GM06990 (cell line): ENCODE results near the gene SERINC5.

Experiments
- DNase-seq: peaks from one replicate; pipeline ENCODE4 v3.0.0-alpha.2; 2011; ENCODE audit not compliant: insufficient read length; ENCODE audit errors: extremely low read depth
- H3K27me3 ChIP-seq: replicated peaks from 2 replicates; pipeline ENCODE4 v1.6.0; 2011; ENCODE audit warnings: low read length; ENCODE audit not compliant: control insufficient read depth, insufficient read depth
- H3K36me3 ChIP-seq: 2 replicates; pipeline ENCODE4 v1.5.1; 2011; ENCODE audit warnings: low read length; ENCODE audit not compliant: control insufficient read depth, insufficient read depth
- H3K4me3 ChIP-seq: replicated peaks from 2 replicates; pipeline ENCODE4 v1.5.1; 2011; ENCODE audit warnings: low read depth, mild to moderate bottlenecking, control low read depth, low read length
- TF ChIP-seq, protein P1 (sequence below): IDR thresholded peaks from 2 replicates; pipeline ENCODE4 v1.5.1; 2011; ENCODE audit warnings: low read length, control low read depth, mild to moderate bottlenecking, inconsistent platforms; ENCODE audit not compliant: insufficient read depth, poor library complexity, severe bottlenecking

SERINC5 gene

GRCh38 chr5:80068775-80069174 lies 187.1 kb downstream of the SERINC5 start:
- no peak overlapping the region for H3K4me3 ChIP-seq
- DNase-seq = no peak
- H3K36me3 ChIP-seq = no peaks in the 10 kb centered on the region
- H3K27me3 ChIP-seq = no peaks in the 10 kb centered on the region; the same call in 1 of the 2 replicates
- TF ChIP-seq, protein P1, sequence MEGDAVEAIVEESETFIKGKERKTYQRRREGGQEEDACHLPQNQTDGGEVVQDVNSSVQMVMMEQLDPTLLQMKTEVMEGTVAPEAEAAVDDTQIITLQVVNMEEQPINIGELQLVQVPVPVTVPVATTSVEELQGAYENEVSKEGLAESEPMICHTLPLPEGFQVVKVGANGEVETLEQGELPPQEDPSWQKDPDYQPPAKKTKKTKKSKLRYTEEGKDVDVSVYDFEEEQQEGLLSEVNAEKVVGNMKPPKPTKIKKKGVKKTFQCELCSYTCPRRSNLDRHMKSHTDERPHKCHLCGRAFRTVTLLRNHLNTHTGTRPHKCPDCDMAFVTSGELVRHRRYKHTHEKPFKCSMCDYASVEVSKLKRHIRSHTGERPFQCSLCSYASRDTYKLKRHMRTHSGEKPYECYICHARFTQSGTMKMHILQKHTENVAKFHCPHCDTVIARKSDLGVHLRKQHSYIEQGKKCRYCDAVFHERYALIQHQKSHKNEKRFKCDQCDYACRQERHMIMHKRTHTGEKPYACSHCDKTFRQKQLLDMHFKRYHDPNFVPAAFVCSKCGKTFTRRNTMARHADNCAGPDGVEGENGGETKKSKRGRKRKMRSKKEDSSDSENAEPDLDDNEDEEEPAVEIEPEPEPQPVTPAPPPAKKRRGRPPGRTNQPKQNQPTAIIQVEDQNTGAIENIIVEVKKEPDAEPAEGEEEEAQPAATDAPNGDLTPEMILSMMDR = no peak

DNA sequence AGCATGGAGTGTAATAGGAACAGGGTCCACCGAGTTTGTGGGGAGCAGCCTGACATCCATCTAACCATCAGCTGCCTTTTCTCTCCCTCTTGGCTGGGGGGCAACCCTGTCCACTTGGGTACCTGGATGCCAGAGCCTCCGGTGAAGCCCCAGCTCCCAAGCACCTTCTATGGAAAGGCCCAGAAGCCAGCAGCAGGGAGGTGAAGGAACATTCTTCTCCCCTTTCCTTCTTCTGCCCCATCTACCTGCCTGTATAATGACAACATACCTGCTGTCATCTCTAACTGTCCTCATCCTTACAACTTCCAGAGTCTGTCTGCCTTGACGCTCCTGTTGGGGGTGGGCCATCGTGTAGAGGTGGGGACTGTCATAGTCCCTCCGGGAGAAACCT lies 187.6 kb downstream of the SERINC5 start:
- no peaks in the 10 kb centered on the region for H3K36me3 ChIP-seq
- DNase-seq = no peak
- no peaks in the 10 kb centered on the region; the same call in 1 of the 2 replicates for H3K27me3 ChIP-seq
- H3K4me3 ChIP-seq = no peak overlapping the region
- TF ChIP-seq, protein P1 = no peak

DNA sequence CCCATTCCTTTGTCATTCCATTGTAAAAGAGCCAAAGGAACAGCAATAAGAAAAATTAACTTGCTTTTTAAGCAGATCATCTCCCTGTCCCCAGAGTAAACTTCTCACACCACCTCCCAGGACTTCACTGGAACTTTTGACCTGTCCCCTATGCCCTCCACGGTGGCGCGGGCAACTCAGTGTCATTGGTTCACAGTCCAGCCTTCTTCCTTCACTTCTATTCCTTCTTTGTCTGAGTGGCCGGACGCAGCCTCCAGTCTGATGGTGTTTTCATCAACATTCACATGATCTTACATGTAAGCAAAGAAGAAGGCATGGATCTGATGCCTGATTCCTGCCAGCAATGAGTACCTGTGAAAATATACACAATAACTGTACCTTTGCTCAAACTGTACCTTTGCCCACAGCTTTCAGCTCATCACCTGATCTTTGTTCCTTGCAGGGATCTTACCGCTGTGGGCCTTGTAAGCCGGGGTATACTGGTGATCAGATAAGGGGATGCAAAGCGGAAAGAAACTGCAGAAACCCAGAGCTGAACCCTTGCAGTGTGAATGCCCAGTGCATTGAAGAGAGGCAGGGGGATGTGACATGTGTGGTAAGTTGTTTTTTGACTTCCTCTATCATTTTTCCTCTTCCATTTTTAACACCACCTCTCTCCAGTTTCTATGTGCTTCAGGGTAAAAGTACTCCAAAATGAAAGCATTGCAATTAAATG lies 188.2 kb downstream of the SERINC5 start:
- TF ChIP-seq, protein P1 = no peak
- no peak for DNase-seq
- no peak overlapping the region for H3K4me3 ChIP-seq
- no peaks in the 10 kb centered on the region; the same call in 1 of the 2 replicates for H3K27me3 ChIP-seq
- no peaks in the 10 kb centered on the region for H3K36me3 ChIP-seq

GRCh38 chr5:80067016-80067415 lies 188.8 kb downstream of the SERINC5 start:
- DNase-seq = no peak
- no peak overlapping the region for H3K4me3 ChIP-seq
- H3K36me3 ChIP-seq = no peaks in the 10 kb centered on the region
- TF ChIP-seq, protein P1 = no peak
- no peaks in the 10 kb centered on the region; the same call in 1 of the 2 replicates for H3K27me3 ChIP-seq

- DNase-seq = no peak
- Histone ChIP-seq H3K36me3 (no peaks in the 10 kb centered on the region), H3K27me3 (no peaks in the 10 kb centered on the region; the same call in 1 of the 2 replicates), H3K4me3 (no peak overlapping the region)
- TF ChIP-seq, protein P1 = no peak
These were observed 191.7 kb downstream of the SERINC5 start for GRCh38 chr5:80064124-80064523.
